Neural cell (in vitro differentiated cells): Measurements from ENCODE around the gene MPDZ.

Experiments
- CTCF ChIP-seq: fragments of 450-650 bp; IDR thresholded peaks from 2 replicates; pipeline ENCODE4 v1.5.1; 2014; ENCODE audit warnings: antibody characterized with exemption, mild to moderate bottlenecking, moderate library complexity; ENCODE audit not compliant: poor library complexity, severe bottlenecking
- EP300 ChIP-seq: fragments of 450-650 bp; conservative IDR thresholded peaks from 2 replicates; pipeline ENCODE4 v1.6.1; 2014; ENCODE audit warnings: antibody characterized with exemption, mild to moderate bottlenecking, moderate library complexity; ENCODE audit not compliant: poor library complexity, severe bottlenecking
- EZH2 ChIP-seq: fragments of 200-600, 300-800 bp; shearing (Covaris generic), sonication (generic); IDR thresholded peaks from 2 replicates; pipeline ENCODE4 v1.6.1; 2014; ENCODE audit warnings: antibody characterized with exemption, low read length, borderline replicate concordance, mild to moderate bottlenecking; ENCODE audit not compliant: insufficient read depth, poor library complexity, severe bottlenecking
- RAD21 ChIP-seq: fragments of 450-650 bp; conservative IDR thresholded peaks from 2 replicates; pipeline ENCODE4 v1.6.1; 2014; ENCODE audit warnings: antibody characterized with exemption, mild to moderate bottlenecking, moderate library complexity
- SMC3 ChIP-seq: fragments of 450-650 bp; conservative IDR thresholded peaks from 2 replicates; pipeline ENCODE4 v1.6.1; 2014; ENCODE audit warnings: antibody characterized with exemption, mild to moderate bottlenecking, moderate library complexity; ENCODE audit not compliant: poor library complexity

GRCh38 chr9:13292782-13293181 is 13.3 kb upstream of the MPDZ start:
- TF ChIP-seq CTCF (no peak), EZH2 (no peak), RAD21 (no peak), SMC3 (no peak), EP300 (no peak)
